ENCODE measurements around the gene YIF1B. TPM values are rescaled to one million over a fixed set of nuclear protein-coding genes. Genes with fewer than 3 reads are reported as not detected.

Gene YIF1B
- total and polyA plus RNA-seq, 2 of the 4 experiments (the other 2 are of a cell fraction) = 72.2 to 165 TPM

- no peak overlapping the region; the same call in 1 of the 2 replicates for H4K91ac ChIP-seq (ENCODE audit: insufficient read depth, low read depth, low read length)
- in situ Hi-C loops (cut with MboI; ENCODE audit: low sequenced_read_pairs) = no loop called here
- H2BK15ac ChIP-seq (ENCODE audit: low read depth, low read length) = no peak overlapping the region
- DNase-seq = no peak
- no peak for ATAC-seq (ENCODE audit: low read depth)
- no peaks in the 10 kb centered on the region for H3K79me1 ChIP-seq (ENCODE audit: low read depth in 1 of 2, low read length in 2 of 2)
- no peak overlapping the region for H2AK5ac ChIP-seq (ENCODE audit: low read depth, low read length)
- no peak overlapping the region for H3K27ac ChIP-seq (ENCODE audit: insufficient read depth, low read length)
- H3K27me3 ChIP-seq (ENCODE audit: control insufficient read depth, insufficient read depth, low read length) = no peaks in the 10 kb centered on the region
- ChIA-PET POLR2A (ENCODE audit: unreplicated experiment) (no interaction called here), CTCF (no interaction called here)
- no peak overlapping the region for H3K56ac ChIP-seq (ENCODE audit: extremely low read depth, insufficient read depth, low read length)
- 76% methylated on average over 4 of the region's 9 CpGs; no CpG with 5 or more reads in 1 of the 2 experiments for WGBS, 2 experiments (ENCODE audit: extremely low coverage in 2 of 2, insufficient read length in 1 of 2)
- H3K4me3 ChIP-seq (ENCODE audit: insufficient read depth, low read depth, low read length) = no peak overlapping the region
- H2AK9ac ChIP-seq (replicated peaks; ENCODE audit: low read depth, low read length, poor library complexity) = no peak overlapping the region
- no peaks in the 10 kb centered on the region for H3K36me3 ChIP-seq (ENCODE audit: control insufficient read depth, insufficient read depth, low read length)
- peak overlapping the region; percentile 25; the same call in 1 of the 2 replicates for H2BK20ac ChIP-seq (ENCODE audit: low read depth, low read length)
- H4K5ac ChIP-seq (ENCODE audit: low read depth, low read length) = no peak overlapping the region
- H3K14ac ChIP-seq (replicated peaks; ENCODE audit: low read depth, low read length) = 0 out of 2 replicates have a peak overlapping the region, but pooled peaks have one; percentile 21
- peaks cover 22% of the 10 kb centered on the region for H3K4me1 ChIP-seq (ENCODE audit: control insufficient read depth, insufficient read depth, low read length)
- peak overlapping the region in 1 of 2 experiments; percentile 45; a peak in 1 of 4 replicates for H4K8ac ChIP-seq (ENCODE audit: low read depth in 2 of 2, low read length in 2 of 2)
- H3K9me3 ChIP-seq (ENCODE audit: control insufficient read depth, insufficient read depth, low read length) = no peaks in the 10 kb centered on the region
- no peak overlapping the region for H3K9ac ChIP-seq (ENCODE audit: low read depth, low read length)
- no peak overlapping the region for H3K23ac ChIP-seq (ENCODE audit: low read depth, low read length)
- H2AFZ ChIP-seq (replicated peaks; ENCODE audit: low read length, poor library complexity) = peak overlapping the region; percentile 38
- H3K4ac ChIP-seq (ENCODE audit: low read depth, low read length) = 0 out of 2 replicates have a peak overlapping the region, but pooled peaks have one; percentile 12
- H2BK5ac ChIP-seq (ENCODE audit: low read depth, low read length, poor library complexity, severe bottlenecking) = no peak overlapping the region
- no peaks in the 10 kb centered on the region for H4K20me1 ChIP-seq (ENCODE audit: insufficient read depth, low read length)
- dilution Hi-C loops (cut with HindIII; ENCODE audit: low sequenced_read_pairs, unreplicated experiment) = no loop called here
- no peak for TF ChIP-seq NFE2L2 (IDR thresholded peaks at IDR 0.05; ENCODE audit: low read depth, low read length)
- H3K4me2 ChIP-seq (ENCODE audit: low read depth, low read length) = no peak overlapping the region
- no TSS peak for BruUV-seq (replicated peaks)
- H3K18ac ChIP-seq (ENCODE audit: low read depth, low read length) = no peak overlapping the region
- intact Hi-C loops (cut with micrococcal nuclease) = no loop called here
- H2BK120ac ChIP-seq (ENCODE audit: low read depth, low read length) = no peak overlapping the region
- H3K9me1 ChIP-seq (ENCODE audit: insufficient read depth, low read length) = peaks cover 16% of the 10 kb centered on the region
Measured at GRCh38 chr19:38274739-38275138, 41.0 kb downstream of the YIF1B start.
